ENCODE data around the gene UNC80.

UNC80 gene

GRCh38 chr2:209974576-209974975 is 202.9 kb downstream of the UNC80 start:
- no peak for DNase-seq

- no peak for DNase-seq
These were observed 205.2 kb downstream of the UNC80 start for GRCh38 chr2:209976698-209977385.

- no peak for DNase-seq
These were observed 206.0 kb downstream of the UNC80 start for GRCh38 chr2:209977386-209978239.

DNA sequence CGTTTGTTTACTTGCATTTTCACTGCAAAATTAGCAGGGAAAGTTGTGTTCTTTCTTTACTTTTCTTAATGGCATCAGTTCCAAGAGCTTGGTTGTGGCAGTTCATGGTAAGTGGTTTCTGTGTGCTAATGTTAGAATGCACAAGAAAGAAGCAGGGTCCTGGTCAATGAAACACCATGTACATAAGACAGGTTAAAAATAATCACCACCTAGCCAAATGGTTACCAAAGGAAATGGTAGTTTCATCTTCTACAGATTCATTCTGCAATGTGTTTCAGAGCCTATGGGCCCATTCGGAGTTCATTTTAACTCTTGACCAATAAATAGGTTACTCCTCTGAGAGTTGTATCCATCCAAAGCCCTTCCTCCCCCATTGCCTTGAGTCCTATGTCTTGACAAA is 212.7 kb downstream of the UNC80 start:
- DNase-seq = no peak

- DNase-seq = no peak
These were observed 214.2 kb downstream of the UNC80 start for GRCh38 chr2:209985874-209986273.

DNA sequence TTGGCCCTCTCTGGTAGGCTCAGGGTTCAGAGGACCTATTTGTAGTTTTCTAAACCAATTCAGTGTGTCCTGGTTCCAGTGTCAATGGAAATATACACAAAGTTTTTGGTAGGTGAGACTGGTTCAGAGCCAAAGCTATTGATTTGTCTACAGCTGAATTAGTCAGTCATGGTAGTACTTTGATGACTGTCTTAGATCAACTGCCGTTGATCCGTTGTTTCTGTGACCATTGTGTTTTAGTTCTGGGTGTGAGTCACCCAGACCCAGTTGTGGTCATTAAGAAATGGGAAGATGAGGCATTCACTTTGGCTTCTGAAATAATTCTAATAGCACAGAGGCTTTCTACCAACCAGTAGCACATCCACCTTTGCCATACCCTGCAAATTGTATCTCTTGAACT is 214.8 kb downstream of the UNC80 start:
- no peak for DNase-seq

GRCh38 chr2:209988010-209988409 is 216.4 kb downstream of the UNC80 start:
- no peak for DNase-seq

- DNase-seq = no peak
These were observed 219.2 kb downstream of the UNC80 start for GRCh38 chr2:209990838-209991237.

- DNase-seq = no peak
These were observed 222.3 kb downstream of the UNC80 start for GRCh38 chr2:209993968-209994367.

- DNase-seq = no peak
These were observed 227.0 kb downstream of the UNC80 start for GRCh38 chr2:209998596-209998995.

DNA sequence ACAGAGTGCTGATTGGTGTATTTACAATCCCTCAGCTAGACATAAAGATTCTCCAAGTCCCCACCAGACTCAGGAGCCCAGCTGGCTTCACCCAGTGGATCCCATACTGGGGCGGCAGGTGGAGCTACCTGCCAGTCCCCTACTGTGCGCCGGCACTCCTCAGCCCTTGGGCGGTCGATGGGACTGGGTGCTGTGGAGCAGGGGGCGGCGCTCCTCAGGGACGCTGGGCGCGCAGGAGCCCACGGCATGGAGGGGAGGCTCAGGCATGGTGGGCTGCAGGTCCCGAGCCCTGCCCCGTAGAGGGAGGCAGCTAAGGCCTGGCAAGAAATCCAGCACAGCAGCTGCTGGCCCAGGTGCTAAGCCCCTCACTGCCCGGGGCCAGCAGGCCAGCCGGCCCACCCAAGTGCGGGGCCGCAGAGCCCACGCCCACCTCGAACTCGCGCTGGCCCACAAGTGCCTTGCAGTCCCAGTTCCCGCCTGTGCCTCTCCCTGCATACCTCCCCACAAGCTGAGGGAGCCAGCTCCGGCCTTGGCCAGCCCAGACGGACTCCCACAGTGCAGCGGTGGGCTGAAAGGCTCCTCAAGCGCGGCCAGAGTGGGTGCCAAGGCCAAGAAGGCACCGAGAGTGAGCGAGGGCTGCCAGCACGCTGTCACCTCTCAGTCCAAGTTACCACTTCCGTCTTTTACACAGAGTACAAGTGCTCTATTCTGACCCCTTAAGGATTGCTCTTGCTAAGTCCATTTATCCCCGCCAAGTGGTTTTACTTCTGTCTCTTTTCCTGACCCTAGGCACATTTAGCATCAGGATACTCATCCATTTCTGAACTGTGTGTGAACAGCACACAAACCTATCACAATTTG is 229.1 kb downstream of the UNC80 start:
- no peak for DNase-seq

- DNase-seq = peak; percentile 57
These were observed 230.8 kb downstream of the UNC80 start, which contains the start of gene RPE for GRCh38 chr2:210002158-210003157. Gene RPE, plus strand, starts transcription at chr2:210002638. Its CDS starts 24 bp downstream, at chr2:210002662.

DNA sequence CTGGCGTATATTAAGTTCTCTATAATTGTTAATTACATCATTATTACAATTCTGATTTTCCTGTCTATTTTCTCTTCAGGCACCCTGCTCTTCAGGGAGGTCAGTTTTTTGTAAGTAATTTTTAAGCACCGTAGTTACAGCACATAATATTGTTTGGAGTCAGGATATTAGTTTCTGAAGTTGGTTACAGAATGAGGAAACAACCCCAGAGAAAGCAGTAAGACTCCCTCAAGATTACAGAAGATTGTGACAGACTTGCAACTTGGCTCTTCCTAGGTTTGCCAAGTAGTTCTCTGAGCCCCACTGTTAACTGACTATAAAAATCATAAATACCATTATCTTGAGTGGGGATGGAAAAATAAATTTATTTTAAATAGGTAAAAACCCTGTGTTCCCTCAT is 231.7 kb downstream of the UNC80 start:
- DNase-seq = no peak

DNA sequence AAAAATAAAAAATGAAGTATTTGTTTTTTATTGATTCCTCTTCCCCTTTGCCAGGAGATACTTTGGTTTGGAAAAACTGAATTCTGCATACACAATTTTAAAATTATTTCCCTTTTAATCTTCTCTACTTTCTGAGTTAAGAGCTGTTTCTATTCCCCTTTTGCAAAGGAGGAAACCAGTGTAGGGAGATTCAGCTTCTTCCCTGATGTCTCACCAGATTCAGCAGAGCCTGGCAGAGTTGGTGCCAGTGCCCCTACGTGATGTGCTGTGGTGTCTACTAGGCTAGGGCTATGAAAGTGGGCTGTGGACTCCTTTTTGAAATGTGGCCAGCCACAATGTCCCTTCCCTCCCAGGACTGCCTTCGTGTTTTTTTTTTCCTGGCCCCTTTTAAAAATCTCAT is 233.2 kb downstream of the UNC80 start:
- no peak for DNase-seq

GRCh38 chr2:210007895-210008294 is 236.3 kb downstream of the UNC80 start:
- DNase-seq = no peak

DNA sequence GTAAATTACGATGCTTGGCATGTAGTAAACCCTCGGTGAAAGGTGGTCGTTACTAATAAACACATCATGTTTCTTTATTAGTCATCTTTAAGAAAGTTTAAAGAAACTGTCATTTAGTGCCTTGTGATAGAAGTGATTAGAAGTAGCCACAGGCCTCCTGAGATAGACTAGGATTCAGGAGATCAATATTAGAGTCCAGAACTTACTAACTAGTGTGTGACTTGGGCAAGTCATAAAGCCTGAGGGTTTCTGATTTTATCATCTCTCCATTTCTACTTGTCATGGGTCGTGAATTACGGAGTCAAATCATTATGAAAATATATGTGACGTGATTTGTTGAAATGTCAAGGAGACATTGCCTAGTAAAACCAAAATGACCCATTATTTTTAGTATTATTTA is 237.5 kb downstream of the UNC80 start:
- no peak for DNase-seq

GRCh38 chr2:210009896-210010295 is 238.3 kb downstream of the UNC80 start:
- DNase-seq = no peak

DNA sequence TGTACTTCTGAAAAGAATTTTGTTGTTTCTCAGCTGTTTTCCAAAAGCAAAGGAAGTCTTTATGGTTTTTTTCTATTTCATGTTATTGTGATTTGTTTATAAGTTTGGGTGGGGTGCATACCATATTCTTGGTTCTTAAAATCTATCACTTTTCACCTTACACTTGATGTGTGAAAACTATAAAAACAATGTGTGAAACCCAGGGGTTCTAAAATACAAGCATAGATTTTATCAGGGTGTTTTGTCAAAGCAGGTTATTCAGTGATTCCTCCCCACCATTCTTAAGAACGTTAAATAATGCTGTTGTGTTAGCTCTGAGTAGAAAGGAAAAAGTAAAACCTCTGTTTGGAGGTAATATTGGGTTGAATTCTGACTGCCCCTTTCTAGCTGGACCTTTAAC is 248.5 kb downstream of the UNC80 start:
- no peak for DNase-seq

GRCh38 chr2:210022824-210023223 is 251.2 kb downstream of the UNC80 start:
- no peak for DNase-seq

- no peak for DNase-seq
These were observed 256.0 kb downstream of the UNC80 start for GRCh38 chr2:210027608-210028007.

DNA sequence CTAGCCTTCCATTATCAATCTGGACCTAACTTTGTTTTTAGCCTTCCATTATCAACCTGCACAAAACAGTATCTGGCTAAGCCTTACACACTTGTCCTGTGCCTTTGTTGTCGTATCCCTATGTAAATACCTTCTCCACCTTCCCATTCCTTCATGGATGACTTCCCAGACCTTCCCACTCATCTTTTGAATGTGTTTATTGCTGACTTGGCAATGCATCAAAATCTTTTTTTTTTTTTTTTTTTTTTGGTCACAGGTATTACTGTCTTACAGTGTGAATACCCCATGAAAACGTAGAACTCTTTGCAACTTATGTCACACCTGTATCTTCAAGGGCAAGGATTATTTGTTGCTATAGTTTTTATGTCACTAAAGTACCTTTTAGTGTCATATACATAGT is 256.5 kb downstream of the UNC80 start:
- no peak for DNase-seq

- DNase-seq = no peak
These were observed 262.6 kb downstream of the UNC80 start for GRCh38 chr2:210034087-210034683.
